PFSK-1 (cell line): ENCODE data around the gene NCAM1.

Source experiments
- FOXP2 ChIP-seq: optimal IDR thresholded peaks from 2 replicates; pipeline ENCODE3; 2011; ENCODE audit warnings: borderline replicate concordance, control low read depth, inconsistent platforms; ENCODE audit not compliant: insufficient read depth; ENCODE audit errors: extremely low read length, extremely low read depth
- POLR2AphosphoS5 ChIP-seq: IDR thresholded peaks from 2 replicates; pipeline ENCODE4 v1.6.1; 2012; ENCODE audit warnings: low read depth, mild to moderate bottlenecking, control low read depth, low read length, moderate library complexity
- SIN3A ChIP-seq: IDR thresholded peaks from 2 replicates; pipeline ENCODE4 v1.6.1; 2012; ENCODE audit warnings: mild to moderate bottlenecking, low read length, moderate library complexity, borderline replicate concordance; ENCODE audit not compliant: insufficient read depth
- TAF1 ChIP-seq: IDR thresholded peaks from 2 replicates; pipeline ENCODE4 v1.6.1; 2012; ENCODE audit warnings: low read length, control low read depth, borderline replicate concordance; ENCODE audit not compliant: insufficient read depth
- TF ChIP-seq, protein P1 (sequence below), 2 experiments: IDR thresholded peaks; 2 replicates each; pipeline versions ENCODE4 v1.6.1 to v1.8.0; 2011 to 2012; ENCODE audit warnings: low read depth in 2 of 2, low read length in 2 of 2, control low read depth in 1 of 2, inconsistent platforms in 1 of 2, mild to moderate bottlenecking in 1 of 2, moderate library complexity in 1 of 2; ENCODE audit not compliant: insufficient read depth in 1 of 2

GRCh38 chr11:112922606-112923005 lies 38.6 kb upstream of the NCAM1 start:
- TF ChIP-seq POLR2AphosphoS5 = no peak
- TF ChIP-seq, protein P1, sequence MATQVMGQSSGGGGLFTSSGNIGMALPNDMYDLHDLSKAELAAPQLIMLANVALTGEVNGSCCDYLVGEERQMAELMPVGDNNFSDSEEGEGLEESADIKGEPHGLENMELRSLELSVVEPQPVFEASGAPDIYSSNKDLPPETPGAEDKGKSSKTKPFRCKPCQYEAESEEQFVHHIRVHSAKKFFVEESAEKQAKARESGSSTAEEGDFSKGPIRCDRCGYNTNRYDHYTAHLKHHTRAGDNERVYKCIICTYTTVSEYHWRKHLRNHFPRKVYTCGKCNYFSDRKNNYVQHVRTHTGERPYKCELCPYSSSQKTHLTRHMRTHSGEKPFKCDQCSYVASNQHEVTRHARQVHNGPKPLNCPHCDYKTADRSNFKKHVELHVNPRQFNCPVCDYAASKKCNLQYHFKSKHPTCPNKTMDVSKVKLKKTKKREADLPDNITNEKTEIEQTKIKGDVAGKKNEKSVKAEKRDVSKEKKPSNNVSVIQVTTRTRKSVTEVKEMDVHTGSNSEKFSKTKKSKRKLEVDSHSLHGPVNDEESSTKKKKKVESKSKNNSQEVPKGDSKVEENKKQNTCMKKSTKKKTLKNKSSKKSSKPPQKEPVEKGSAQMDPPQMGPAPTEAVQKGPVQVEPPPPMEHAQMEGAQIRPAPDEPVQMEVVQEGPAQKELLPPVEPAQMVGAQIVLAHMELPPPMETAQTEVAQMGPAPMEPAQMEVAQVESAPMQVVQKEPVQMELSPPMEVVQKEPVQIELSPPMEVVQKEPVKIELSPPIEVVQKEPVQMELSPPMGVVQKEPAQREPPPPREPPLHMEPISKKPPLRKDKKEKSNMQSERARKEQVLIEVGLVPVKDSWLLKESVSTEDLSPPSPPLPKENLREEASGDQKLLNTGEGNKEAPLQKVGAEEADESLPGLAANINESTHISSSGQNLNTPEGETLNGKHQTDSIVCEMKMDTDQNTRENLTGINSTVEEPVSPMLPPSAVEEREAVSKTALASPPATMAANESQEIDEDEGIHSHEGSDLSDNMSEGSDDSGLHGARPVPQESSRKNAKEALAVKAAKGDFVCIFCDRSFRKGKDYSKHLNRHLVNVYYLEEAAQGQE (IDR thresholded peaks at IDR 0.05; ENCODE audit: insufficient read depth in 1 of 2, low read depth in 2 of 2, low read length in 2 of 2) = no peak
- no peak for TF ChIP-seq SIN3A
- TF ChIP-seq TAF1 = no peak
- no peak for TF ChIP-seq FOXP2
